ENCODE results near the gene BTBD18.
"Not testable (repeated sequence)": the region's sequence is repeated elsewhere in the genome, so short reads cannot be mapped to it uniquely, and the experiment has no call there.

Gene BTBD18

DNA sequence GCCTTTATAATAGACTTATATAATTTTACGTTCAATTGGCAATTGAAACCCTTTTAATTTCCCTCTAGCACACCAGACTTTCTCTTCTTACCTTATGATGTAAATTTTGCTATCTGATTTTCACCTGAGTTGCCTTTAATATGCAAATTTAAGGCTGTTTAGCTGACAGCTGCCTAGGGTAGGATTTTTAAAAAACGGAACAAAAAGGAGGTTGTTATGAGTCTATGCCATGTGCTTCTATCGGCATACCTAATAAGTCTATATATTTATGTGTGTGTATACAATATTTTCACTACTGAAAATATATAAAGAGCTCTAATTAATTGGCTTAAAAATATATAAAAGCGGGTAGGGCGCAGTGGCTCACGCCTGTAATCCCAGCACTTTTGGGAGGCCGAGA is 22.1 kb downstream of the BTBD18 start:
- no peak for DNase-seq (ENCODE audit: low spot score)

DNA sequence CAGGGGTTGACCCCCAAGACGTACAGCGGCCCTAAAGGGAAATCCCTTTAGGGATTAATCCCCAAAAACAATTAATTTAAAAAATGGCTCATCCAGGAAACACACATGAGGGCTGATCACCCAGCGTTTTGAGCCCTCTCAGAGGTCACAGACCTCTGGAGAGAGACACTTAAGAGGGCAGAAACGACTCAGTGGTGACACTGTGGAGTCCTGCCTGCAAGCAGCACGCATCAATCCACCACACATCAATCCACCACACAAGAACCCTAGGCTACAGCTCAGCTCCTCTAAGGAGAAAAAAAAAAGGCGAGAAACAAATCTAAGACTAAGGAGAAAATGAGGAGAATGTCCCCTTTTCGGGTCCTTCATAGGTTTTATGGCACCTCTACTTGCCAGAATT is 22.8 kb downstream of the BTBD18 start:
- DNase-seq (ENCODE audit: low spot score), result no peak

DNA sequence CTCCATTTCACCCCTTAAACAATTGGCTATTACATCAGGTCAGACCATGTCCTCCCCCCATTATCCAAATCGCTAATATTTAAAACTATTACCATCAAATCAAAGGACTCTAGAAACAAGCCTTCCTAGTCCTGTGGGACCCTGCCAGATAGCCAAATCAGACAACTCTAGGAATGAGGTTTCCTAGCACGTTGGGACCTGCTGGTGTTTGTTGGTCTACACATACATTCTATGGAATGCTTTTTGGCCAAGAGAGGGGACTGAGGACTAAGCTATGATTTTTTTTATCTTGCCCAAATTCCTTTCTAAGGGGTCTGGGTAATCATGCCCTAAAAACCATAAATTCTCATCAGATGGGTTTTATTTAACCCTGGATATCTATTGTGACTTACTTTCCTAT is 24.4 kb downstream of the BTBD18 start:
- DNase-seq (ENCODE audit: low spot score), result no peak

DNA sequence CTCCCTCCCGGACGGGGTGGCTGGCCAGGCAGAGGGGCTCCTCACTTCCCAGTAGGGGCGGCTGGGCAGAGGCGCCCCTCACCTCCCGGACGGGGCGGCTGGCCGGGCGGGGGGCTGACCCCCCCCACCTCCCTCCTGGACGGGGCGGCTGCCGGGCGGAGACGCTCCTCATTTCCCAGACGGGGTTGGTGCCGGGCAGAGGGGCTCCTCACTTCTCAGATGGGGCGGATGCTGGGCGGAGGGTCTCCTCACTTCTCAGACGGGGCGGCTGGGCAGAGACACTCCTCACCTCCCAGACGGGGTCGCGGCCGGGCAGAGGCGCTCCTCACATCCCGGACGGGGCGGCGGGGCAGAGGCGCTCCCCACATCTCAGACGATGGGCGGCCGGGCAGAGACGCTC is 34.9 kb downstream of the BTBD18 start:
- not testable (repeated sequence) for DNase-seq (ENCODE audit: low spot score)

DNA sequence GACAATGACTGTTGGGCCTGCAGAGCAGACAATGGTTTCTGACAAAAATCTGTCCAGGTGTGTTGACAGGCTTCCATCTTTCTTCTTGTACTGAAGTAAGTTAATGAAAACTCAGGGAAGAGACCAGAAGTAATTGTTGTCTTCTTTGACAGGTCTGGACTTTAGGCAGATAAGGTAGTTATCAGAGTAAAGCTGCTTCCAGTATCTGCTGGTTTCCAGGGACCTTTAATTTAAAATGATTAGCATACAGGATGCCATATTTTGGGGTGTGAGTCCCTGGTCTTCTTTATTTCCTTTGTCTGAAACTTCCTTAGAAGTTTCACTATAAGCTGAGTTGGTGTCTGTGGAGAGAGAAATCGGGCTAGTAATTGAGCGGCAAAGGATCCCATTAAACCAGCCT is 37.8 kb downstream of the BTBD18 start:
- no peak for DNase-seq (ENCODE audit: low spot score)

DNA sequence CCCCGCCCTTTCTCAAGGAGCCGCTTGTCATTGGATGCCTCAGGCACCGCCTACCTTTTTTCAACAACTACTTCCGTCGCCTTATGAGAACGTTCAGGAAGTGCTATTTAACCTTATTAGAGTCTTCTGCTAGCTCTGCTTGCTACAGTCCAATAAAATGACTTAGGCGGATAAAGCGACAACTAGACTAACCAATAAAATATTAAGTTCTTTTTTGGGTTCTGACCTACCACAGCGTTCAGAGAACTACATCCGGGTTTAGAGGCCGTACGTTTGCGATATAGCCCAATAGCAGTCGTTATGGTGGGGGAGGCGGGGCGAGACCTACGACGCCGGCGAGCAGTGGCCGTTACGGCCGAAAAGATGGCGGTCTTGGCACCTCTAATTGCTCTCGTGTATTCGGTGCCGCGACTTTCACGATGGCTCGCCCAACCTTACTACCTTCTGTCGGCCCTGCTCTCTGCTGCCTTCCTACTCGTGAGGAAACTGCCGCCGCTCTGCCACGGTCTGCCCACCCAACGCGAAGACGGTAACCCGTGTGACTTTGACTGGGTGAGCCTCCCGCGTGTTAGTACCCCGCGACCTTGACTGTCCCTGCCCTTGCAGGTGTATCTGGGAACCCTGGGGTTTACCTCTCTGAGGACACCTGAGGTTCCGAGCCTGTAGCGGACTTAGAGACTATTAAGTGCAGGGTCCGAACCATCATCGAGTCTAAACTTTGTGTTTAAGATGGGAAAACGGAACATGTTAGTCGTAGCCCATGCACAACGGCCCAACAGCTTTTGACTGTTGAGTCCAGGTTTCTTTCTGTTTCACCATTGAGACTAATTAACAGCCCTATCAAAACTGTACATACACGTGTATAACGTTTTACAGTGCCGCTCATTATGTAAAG is 39.1 kb downstream of the BTBD18 start, which contains the start of gene TMX2:
TSS of gene TMX2 (plus strand) at position 338 of the 895 bp plus-strand sequence. CDS start at position 364, 26 bp downstream.
- peak; percentile 100 for DNase-seq (ENCODE audit: low spot score)

DNA sequence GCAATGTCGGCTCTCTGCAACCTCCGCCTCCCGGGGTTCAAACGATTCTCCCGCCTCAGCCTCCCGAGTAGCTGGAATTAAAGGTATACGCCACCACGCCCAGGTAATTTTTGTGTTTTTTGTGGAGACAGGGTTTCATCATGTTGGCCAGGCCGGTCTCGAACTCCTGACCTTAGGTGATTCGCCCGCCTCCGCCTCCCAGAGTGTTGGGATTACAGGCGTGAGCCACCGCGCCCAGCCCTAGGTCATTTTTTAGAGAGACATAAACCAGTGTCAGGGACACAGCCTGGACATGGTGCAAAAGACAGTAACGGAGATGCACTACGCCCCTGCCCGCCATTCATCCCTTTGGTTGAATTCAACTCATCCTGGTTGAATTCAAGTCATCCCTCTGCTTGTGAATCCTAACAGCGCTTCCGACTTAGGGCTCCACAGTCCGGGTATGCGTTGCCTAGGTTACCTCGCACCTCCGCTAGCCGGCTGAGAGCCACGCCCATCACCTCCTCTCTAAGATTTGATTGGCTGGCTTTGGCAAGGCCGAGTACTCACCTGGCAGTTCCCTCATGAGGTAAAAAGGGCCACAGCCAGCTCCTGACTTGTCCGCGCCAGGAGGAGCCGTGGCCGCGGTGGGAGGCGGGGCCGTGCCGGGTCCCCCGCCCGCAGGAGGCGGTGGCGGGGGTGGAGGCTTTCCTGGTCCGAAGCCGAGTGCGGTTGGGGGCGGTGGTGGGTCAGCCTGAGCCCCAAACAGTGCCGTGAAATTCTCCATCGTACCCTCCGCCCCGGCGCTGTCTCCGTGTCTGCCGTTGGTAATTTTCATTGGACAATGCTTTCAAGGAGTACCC is 40.0 kb downstream of the BTBD18 start, which contains the start of gene MED19:
TSS of gene MED19 (minus strand) at position 802 of the 842 bp plus-strand sequence. CDS start at position 766, 36 bp downstream.
- DNase-seq (ENCODE audit: low spot score), result peak; percentile 66

DNA sequence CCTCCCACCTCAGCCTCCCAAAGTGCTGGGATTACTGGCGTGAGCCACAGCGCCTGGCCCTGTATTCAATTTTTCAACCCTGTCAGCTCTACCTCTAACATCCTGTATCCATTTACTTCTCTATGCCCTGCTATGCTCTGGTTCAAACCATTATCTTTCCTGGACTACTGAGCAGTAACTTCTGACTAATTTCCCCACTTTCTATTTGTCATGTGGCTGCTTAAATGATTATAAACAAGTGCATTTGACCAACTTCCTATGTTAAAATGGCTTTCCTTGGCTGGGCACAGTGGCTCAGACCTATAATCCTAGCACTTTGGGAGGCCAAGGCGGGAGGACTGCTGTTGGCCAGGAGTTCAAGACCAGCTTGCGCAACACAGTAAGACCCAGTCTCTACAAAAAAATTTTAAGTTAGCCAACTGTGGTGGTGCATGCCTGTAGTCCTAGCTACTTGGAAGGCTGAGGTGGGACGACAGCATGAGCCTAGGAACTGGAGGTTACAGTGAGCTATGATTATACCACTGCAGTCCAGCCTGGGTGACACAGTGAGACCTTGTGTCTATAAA is 41.7 kb downstream of the BTBD18 start:
- DNase-seq (ENCODE audit: low spot score), result no peak

DNA sequence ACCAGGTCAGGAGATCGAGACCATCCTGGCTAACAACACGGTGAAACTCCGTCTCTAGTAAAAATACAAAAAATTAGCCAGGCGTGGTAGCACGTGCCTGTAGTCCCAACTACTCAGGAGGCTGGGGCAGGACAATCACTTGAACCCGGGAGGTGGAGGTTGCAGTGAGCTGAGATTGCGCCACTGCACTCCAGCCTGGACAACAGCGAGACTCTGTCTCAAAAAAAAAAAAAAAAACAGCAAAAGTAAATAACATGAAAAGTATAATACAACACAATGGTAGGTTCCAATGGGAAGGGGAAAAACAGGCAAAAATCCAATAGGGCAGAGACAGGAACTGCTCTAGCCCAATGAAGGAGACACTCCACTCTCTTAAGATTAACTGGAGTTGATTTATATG is 46.2 kb downstream of the BTBD18 start:
- not testable (repeated sequence) for DNase-seq (ENCODE audit: low spot score)

DNA sequence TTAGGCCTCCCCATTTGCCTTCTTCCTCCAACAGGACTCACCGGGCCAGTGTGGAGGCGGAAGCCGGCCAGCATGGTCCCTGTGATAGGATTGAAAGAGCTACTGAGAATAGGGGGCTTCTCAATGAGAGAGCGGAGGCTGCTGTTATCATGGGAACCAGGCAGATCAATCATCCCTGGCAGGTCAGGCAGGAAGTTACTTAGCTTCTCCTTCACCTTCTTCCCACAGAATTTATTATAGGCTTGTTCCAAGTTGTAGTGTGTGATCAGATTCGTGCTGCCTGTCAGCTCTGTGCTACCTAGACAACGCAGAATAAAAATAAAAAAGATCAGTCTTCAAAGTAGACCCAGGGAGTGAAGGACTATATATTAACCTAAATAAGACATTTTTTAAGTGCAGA is 46.7 kb downstream of the BTBD18 start:
- no peak for DNase-seq (ENCODE audit: low spot score)

DNA sequence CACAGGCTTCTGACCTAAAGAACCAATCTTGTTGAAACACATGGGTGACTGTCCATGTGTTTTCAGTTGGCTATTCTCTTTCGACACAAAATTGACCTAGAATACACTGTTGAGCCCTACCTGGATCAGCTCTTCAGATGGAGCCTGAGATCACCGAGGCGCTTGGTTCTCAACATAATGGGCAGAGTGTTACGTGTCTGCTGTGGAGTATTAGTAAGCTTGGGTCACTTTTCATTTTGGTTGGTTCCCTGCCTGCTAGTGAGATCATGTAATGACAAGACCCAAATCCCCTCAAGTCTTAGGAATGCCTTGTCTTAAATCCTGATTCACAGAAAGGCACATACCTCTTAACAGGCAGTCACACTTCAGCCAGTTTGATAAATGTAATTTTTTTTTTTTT is 48.3 kb downstream of the BTBD18 start:
- no peak for DNase-seq (ENCODE audit: low spot score)

DNA sequence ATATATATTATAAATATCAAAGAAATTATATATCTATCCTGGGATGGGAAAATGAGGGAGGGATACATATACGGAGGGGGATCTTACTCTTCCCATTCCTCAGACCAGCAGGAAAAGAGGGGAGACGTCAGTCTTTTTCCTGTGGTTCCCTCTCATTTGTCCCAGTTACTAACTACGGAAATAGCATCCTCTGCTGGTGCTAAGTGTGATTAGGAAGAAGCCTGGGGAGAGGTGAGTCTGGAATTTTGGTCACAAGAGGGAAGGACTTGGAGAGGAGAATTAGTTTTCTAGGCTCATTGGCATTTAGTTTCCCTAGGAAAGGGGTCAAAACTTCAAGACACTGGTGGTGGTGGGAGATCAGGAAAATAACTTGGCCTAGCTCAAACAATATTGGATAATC is 51.2 kb downstream of the BTBD18 start:
- DNase-seq (ENCODE audit: low spot score), result no peak

DNA sequence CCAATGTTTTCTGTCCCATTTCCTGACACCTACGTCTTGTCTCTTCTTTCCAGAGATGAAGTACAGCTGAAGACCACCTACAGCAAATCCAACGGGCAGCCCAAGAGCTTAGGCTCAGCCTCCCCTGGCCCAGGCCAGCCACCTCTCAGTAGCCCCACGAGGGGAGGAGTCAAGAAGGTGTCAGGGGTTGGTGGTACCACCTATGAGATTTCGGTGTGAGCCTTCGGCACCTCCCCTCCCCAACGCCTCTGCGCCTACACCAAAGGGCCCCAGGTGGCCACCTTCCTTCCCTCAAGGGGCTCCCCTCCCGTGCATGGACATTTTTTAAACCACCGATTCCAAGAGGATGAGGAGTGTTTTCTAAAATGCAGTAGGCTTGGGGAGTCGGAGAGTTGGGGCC is 51.8 kb downstream of the BTBD18 start:
- no peak for DNase-seq (ENCODE audit: low spot score)

DNA sequence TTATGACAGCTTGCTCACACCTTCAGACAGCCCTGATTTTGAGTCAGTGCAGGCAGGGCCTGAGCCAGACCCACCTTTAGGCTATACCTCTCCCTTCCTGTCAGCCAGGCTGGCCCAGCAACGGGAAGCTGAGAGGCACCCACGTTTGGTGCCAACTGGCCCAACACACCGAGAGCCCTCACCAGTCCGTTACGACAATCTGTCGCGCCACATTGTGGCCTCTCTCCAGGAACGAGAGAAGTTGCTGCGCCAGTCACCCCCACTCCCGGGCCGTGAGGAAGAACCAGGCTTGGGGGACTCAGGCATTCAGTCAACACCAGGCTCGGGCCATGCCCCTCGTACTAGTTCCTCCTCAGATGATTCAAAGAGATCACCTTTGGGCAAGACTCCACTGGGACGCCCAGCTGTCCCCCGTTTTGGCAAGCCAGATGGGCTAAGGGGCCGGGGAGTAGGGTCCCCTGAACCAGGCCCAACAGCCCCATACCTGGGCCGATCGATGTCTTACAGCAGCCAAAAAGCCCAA is 52.7 kb downstream of the BTBD18 start:
- no peak for DNase-seq (ENCODE audit: low spot score)

Data from pons (tissue), 1 donor.